ENCODE measurements around the gene RPL41. TPM values are rescaled to one million over a fixed set of nuclear protein-coding genes. Genes with fewer than 3 reads are reported as not detected.

RPL41 gene
- total and polyA plus RNA-seq, 9 of the 15 experiments (the other 6 are each of a cell fraction or from before 2014, with no cell fraction given), result 3,403 to 11,276 (median 5,604) TPM

DNA sequence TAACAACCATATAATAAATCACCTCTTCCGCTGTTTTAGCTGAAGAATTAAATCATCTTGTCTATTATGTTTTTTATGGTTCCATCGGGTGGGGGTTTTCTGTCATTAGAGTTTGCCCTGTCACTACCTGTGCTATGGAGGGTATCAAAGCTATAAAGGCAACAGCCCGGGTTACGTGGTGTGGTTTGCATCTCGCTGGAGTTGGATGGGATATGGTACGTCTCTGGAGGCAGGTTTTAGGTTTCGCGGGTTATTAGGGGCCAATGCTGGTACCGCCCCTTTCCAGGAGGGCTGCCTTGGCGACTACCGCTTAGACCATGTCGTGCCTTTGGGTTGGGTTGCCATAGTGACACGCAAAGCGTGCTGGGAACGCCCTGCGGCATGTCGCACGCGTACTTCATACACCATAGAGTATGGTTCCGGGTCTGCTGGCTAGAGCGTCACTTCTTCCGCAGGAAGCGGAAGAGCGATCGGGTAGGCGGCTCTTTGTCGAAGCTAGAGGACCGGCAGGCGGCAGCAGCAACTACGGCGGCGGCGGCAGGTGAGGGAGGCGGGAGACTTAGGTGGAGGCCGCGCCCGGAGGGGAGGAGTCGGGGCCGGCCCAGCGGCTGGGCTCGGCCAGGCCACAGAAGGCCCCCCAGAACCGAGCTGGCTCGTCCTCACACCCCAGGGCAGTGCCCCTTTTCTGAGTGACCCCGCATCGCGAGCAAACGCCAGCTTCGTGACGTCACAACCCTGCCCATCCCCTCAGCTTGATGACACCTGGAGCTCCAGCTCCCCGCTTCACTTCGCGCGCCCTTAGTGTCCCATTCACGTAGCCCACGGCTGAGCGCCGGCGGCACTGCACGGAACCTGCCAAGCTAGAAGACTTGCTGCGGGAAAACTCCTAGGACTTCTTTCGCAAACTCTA, 1.6 kb downstream of the RPL41 start, which contains the start of gene ZC3H10 (continued):
- TF ChIP-seq, protein P1, sequence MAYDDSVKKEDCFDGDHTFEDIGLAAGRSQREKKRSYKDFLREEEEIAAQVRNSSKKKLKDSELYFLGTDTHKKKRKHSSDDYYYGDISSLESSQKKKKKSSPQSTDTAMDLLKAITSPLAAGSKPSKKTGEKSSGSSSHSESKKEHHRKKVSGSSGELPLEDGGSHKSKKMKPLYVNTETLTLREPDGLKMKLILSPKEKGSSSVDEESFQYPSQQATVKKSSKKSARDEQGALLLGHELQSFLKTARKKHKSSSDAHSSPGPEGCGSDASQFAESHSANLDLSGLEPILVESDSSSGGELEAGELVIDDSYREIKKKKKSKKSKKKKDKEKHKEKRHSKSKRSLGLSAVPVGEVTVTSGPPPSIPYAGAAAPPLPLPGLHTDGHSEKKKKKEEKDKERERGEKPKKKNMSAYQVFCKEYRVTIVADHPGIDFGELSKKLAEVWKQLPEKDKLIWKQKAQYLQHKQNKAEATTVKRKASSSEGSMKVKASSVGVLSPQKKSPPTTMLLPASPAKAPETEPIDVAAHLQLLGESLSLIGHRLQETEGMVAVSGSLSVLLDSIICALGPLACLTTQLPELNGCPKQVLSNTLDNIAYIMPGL (CRISPR knock-in tag; IDR thresholded peaks at IDR 0.05), result peak; percentile 72; the same call in 1 of the 2 replicates
- TF ChIP-seq PHTF2 (CRISPR knock-in tag; IDR thresholded peaks at IDR 0.05) (peak; percentile 75; the same call in 1 of the 2 replicates), ZNF695 (CRISPR knock-in tag; IDR thresholded peaks at IDR 0.05) (0 out of 2 replicates have a peak, but pooled peaks have one; percentile 40), RUNX1 (IDR thresholded peaks at IDR 0.05; ENCODE audit: low read depth) (peak; percentile 82), FOXK1 (CRISPR knock-in tag; IDR thresholded peaks at IDR 0.05; ENCODE audit: borderline replicate concordance) (peak; percentile 6; the same call in 1 of the 2 replicates), PPARD (CRISPR knock-in tag; IDR thresholded peaks at IDR 0.05) (no peak), HNRNPK (IDR thresholded peaks at IDR 0.05; ENCODE audit: low read depth, low read length, poor library complexity, severe bottlenecking) (no peak), ASH1L (IDR thresholded peaks at IDR 0.05; ENCODE audit: borderline replicate concordance, low read depth, partially characterized antibody) (peak; percentile 41), ZNF778 (CRISPR knock-in tag; IDR thresholded peaks at IDR 0.05) (no peak), KAT8 (IDR thresholded peaks at IDR 0.05; ENCODE audit: low read depth) (no peak)
- TF ChIP-seq, protein P2, sequence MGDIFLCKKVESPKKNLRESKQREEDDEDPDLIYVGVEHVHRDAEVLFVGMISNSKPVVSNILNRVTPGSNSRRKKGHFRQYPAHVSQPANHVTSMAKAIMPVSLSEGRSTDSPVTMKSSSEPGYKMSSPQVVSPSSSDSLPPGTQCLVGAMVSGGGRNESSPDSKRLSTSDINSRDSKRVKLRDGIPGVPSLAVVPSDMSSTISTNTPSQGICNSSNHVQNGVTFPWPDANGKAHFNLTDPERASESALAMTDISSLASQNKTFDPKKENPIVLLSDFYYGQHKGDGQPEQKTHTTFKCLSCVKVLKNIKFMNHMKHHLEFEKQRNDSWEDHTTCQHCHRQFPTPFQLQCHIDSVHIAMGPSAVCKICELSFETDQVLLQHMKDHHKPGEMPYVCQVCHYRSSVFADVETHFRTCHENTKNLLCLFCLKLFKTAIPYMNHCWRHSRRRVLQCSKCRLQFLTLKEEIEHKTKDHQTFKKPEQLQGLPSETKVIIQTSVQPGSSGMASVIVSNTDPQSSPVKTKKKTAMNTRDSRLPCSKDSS (IDR thresholded peaks at IDR 0.05; ENCODE audit: low read depth, partially characterized antibody), result no peak

Data from K562 (cell line).